ENCODE measurements around the gene TMEM82. TPM values are rescaled to one million over a fixed set of nuclear protein-coding genes. Genes with fewer than 3 reads are reported as not detected.

Gene TMEM82
- total and polyA plus RNA-seq, 5 donors from 2014 or later, result not detected

DNA sequence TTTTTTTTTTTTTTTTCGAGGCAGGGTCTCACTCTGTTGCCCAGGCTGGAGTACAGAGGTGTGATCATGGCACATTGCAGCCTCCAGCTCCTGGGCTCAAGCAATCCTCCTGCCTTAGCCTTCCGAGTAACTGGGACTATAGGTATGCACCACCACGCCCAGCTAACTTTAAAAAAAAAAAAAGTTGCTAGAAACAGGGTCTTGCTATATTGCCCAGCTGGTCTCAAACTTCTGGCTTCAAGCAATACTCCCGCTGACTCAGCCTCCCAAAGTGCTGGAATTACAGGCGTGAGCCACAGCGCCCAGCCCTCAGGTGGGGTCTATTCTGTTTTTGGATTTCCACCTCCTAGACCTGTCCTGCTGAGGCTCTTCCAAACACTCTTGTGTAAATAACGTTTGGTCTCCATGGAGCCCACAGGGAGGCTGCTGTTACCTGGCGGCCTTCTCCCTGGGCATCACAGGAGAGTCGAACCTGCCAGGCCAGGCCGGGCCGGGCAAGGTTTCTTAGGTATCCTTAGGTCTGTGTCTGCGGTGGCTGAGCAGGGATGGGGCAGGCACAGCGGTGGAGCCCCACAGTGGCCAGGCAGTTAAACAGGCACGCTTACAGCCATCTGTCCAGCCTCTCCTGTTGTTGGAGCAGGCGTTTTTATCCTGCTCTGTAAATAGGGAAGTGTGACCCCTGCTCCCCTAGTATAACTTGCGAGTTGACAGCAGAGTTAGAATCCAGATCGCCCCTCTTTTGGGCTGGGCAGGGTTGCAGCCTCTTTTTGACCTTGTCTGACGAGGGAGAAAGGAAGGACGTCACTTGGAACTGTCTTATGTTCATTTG is 39.4 kb upstream of the TMEM82 start:
- Histone ChIP-seq H3K27ac (ENCODE audit: insufficient read depth, low read length, poor library complexity, severe bottlenecking) (no peak overlapping the region), H3K27me3 (ENCODE audit: control insufficient read depth, insufficient read depth, low read length) (no peaks in the 10 kb centered on the region), H3K4me1 (ENCODE audit: control insufficient read depth, insufficient read depth, low read length, poor library complexity, severe bottlenecking) (peaks cover 1% of the 10 kb centered on the region), H3K9me3 (ENCODE audit: control insufficient read depth in 2 of 2, low read length in 2 of 2) (no peaks in the 10 kb centered on the region), H3K36me3 (ENCODE audit: control insufficient read depth, insufficient read depth, low read length) (peaks cover 3% of the 10 kb centered on the region), H3K4me3 (ENCODE audit: low read depth, low read length) (no peak overlapping the region)
- ATAC-seq (ENCODE audit: low read depth in 2 of 2) (no peak), DNase-seq (no peak)
- H3K4me1 Mint-ChIP-seq, result peaks cover 5 to 47% (median 11%) of the 10 kb centered on the region in 4 donors
- H3K27me3 Mint-ChIP-seq, result no peaks in the 10 kb centered on the region
- H3K4me3 Mint-ChIP-seq, result no peak overlapping the region
- H3K9me3 Mint-ChIP-seq, result no peaks in the 10 kb centered on the region
- H3K36me3 Mint-ChIP-seq, result peaks cover 12% of the 10 kb centered on the region
- peak overlapping the region in 1 of 3 donors; percentile 35 for H3K27ac Mint-ChIP-seq

GRCh38 chr1:15703562-15703961 is 38.7 kb upstream of the TMEM82 start:
- DNase-seq, result no peak
- no peak overlapping the region for H3K4me3 ChIP-seq (ENCODE audit: low read depth, low read length)
- no peak overlapping the region for H3K4me3 Mint-ChIP-seq
- peaks cover 5 to 43% (median 11%) of the 10 kb centered on the region in 4 donors for H3K4me1 Mint-ChIP-seq
- H3K27ac ChIP-seq (ENCODE audit: insufficient read depth, low read length, poor library complexity, severe bottlenecking), result no peak overlapping the region
- H3K27me3 ChIP-seq (ENCODE audit: control insufficient read depth, insufficient read depth, low read length), result no peaks in the 10 kb centered on the region
- peaks cover 3% of the 10 kb centered on the region for H3K36me3 ChIP-seq (ENCODE audit: control insufficient read depth, insufficient read depth, low read length)
- H3K27me3 Mint-ChIP-seq, result no peaks in the 10 kb centered on the region
- no peak for ATAC-seq (ENCODE audit: low read depth in 2 of 2)
- no peaks in the 10 kb centered on the region for H3K4me1 ChIP-seq (ENCODE audit: control insufficient read depth, insufficient read depth, low read length, poor library complexity, severe bottlenecking)
- no peaks in the 10 kb centered on the region for H3K9me3 ChIP-seq (ENCODE audit: control insufficient read depth in 2 of 2, low read length in 2 of 2)
- no peaks in the 10 kb centered on the region for H3K9me3 Mint-ChIP-seq
- peaks cover 12% of the 10 kb centered on the region for H3K36me3 Mint-ChIP-seq
- peak overlapping the region in 1 of 3 donors; percentile 35 for H3K27ac Mint-ChIP-seq

DNA sequence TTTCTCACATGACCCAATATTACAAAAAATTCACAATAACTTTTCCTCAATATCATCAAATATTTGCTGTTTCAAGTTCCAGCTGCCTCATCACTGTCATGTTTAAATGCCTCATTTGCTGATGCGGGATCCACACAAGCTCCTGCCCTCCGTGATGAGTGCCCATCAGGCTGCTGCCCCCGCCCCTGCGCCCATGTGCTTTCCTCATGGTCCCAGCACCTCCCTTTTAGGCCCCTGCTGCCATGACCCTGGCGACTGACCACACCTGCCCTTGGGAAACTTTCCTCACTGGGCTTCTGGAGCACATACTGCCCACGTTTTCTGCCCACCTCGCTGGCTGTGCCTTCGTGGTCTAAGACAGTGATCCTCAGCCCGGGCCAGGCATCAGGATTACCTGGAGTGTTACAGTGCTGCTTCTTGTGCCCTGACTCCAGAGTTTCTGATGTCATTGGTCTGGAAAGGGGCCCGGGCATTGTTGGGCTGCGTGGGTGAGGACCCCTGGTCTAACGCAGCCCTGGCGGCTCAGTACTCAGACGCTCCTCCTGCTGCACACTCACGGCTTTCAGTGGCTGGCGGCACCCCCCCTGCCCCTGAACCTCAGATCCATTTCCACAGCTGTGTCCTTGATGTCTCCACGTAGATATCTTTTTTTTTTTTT is 37.6 kb upstream of the TMEM82 start:
- peaks cover 0 to under 1% (median 0%) of the 10 kb centered on the region in 7 donors for H3K9me3 Mint-ChIP-seq
- Histone ChIP-seq H3K27me3 (ENCODE audit: control insufficient read depth, insufficient read depth, low read length) (no peaks in the 10 kb centered on the region), H3K9me3 (ENCODE audit: control insufficient read depth in 2 of 2, low read length in 2 of 2) (no peaks in the 10 kb centered on the region), H3K36me3 (ENCODE audit: control insufficient read depth, insufficient read depth, low read length) (peaks cover 3% of the 10 kb centered on the region), H3K4me3 (ENCODE audit: low read depth, low read length) (no peak overlapping the region), H3K4me1 (ENCODE audit: control insufficient read depth, insufficient read depth, low read length, poor library complexity, severe bottlenecking) (no peaks in the 10 kb centered on the region), H3K27ac (ENCODE audit: insufficient read depth, low read length, poor library complexity, severe bottlenecking) (no peak overlapping the region)
- no peak for DNase-seq
- no peaks in the 10 kb centered on the region for H3K27me3 Mint-ChIP-seq
- H3K36me3 Mint-ChIP-seq, result peaks cover 12% of the 10 kb centered on the region
- no peak overlapping the region for H3K27ac Mint-ChIP-seq
- no peak for ATAC-seq (ENCODE audit: low read depth in 2 of 2)
- no peak overlapping the region for H3K4me3 Mint-ChIP-seq
- peaks cover 5 to 42% (median 12%) of the 10 kb centered on the region in 4 donors for H3K4me1 Mint-ChIP-seq

DNA sequence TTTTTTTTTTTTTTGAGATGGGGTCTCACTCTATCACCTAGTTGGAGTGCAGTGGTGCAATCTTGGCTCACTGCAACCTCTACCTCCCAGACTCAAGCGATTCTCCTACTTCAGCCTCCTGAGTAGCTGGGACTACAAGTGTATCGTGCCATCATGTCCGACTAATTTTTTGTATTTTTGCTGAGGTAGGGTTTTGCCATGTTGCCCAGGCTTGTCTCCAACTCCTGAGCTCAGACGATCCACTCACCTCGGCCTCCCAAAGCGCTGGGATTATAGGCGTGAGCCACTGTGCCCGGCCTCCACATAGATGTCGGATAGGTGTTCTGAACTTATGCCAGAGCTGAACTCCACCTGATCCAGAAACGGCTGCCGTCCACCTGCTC is 37.1 kb upstream of the TMEM82 start:
- Mint-ChIP-seq H3K4me3 (no peak overlapping the region), H3K4me1 (peaks cover 5 to 43% (median 12%) of the 10 kb centered on the region in 4 donors), H3K27me3 (no peaks in the 10 kb centered on the region), H3K27ac (peak overlapping the region in 1 of 3 donors; percentile 92), H3K9me3 (peaks cover 0 to 1% (median 0%) of the 10 kb centered on the region in 7 donors), H3K36me3 (peaks cover 12% of the 10 kb centered on the region)
- no peak for ATAC-seq (ENCODE audit: low read depth in 2 of 2)
- H3K4me3 ChIP-seq (ENCODE audit: low read depth, low read length), result no peak overlapping the region
- H3K36me3 ChIP-seq (ENCODE audit: control insufficient read depth, insufficient read depth, low read length), result peaks cover 3% of the 10 kb centered on the region
- H3K9me3 ChIP-seq (ENCODE audit: control insufficient read depth in 2 of 2, low read length in 2 of 2), result no peaks in the 10 kb centered on the region
- H3K27me3 ChIP-seq (ENCODE audit: control insufficient read depth, insufficient read depth, low read length), result no peaks in the 10 kb centered on the region
- no peak overlapping the region for H3K27ac ChIP-seq (ENCODE audit: insufficient read depth, low read length, poor library complexity, severe bottlenecking)
- no peaks in the 10 kb centered on the region for H3K4me1 ChIP-seq (ENCODE audit: control insufficient read depth, insufficient read depth, low read length, poor library complexity, severe bottlenecking)
- no peak for DNase-seq

DNA sequence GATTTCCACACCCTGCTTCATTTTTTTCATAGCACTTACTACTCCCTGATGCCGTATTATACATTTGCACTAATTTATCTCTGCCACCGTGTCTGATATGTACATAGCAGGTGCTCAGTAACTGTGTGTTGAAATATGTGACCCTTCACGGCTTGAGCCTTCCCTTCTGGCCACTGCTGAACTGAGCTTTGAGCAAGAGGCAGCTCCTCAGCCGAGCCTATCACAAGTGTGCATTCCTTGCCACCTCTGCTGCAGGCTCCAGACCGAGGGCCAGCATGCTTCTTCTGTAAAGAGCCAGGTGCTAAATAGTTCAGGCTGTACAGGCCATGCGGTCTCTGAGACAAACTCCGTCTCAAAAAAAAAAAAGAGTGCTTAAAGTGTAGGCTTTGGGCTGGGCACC is 35.5 kb upstream of the TMEM82 start:
- peaks cover 5 to 42% (median 10%) of the 10 kb centered on the region in 4 donors for H3K4me1 Mint-ChIP-seq
- no peak for ATAC-seq (ENCODE audit: low read depth in 2 of 2)
- Histone ChIP-seq H3K4me3 (ENCODE audit: low read depth, low read length) (no peak overlapping the region), H3K36me3 (ENCODE audit: control insufficient read depth, insufficient read depth, low read length) (peaks cover 3% of the 10 kb centered on the region), H3K27ac (ENCODE audit: insufficient read depth, low read length, poor library complexity, severe bottlenecking) (no peak overlapping the region), H3K27me3 (ENCODE audit: control insufficient read depth, insufficient read depth, low read length) (no peaks in the 10 kb centered on the region), H3K4me1 (ENCODE audit: control insufficient read depth, insufficient read depth, low read length, poor library complexity, severe bottlenecking) (no peaks in the 10 kb centered on the region), H3K9me3 (ENCODE audit: control insufficient read depth in 2 of 2, low read length in 2 of 2) (no peaks in the 10 kb centered on the region)
- H3K27ac Mint-ChIP-seq, result no peak overlapping the region
- no peak for DNase-seq
- H3K9me3 Mint-ChIP-seq, result peaks cover 0 to 1% (median 0%) of the 10 kb centered on the region in 7 donors
- H3K36me3 Mint-ChIP-seq, result peaks cover 12% of the 10 kb centered on the region
- no peak overlapping the region for H3K4me3 Mint-ChIP-seq
- H3K27me3 Mint-ChIP-seq, result no peaks in the 10 kb centered on the region

- H3K9me3 Mint-ChIP-seq, result peaks cover 0 to 1% (median 0%) of the 10 kb centered on the region in 7 donors
- Histone ChIP-seq H3K36me3 (ENCODE audit: control insufficient read depth, insufficient read depth, low read length) (peaks cover 3% of the 10 kb centered on the region), H3K4me3 (ENCODE audit: low read depth, low read length) (no peak overlapping the region), H3K9me3 (ENCODE audit: control insufficient read depth in 2 of 2, low read length in 2 of 2) (no peaks in the 10 kb centered on the region), H3K27ac (ENCODE audit: insufficient read depth, low read length, poor library complexity, severe bottlenecking) (no peak overlapping the region), H3K27me3 (ENCODE audit: control insufficient read depth, insufficient read depth, low read length) (no peaks in the 10 kb centered on the region), H3K4me1 (ENCODE audit: control insufficient read depth, insufficient read depth, low read length, poor library complexity, severe bottlenecking) (no peaks in the 10 kb centered on the region)
- ATAC-seq (ENCODE audit: low read depth in 2 of 2) (no peak), DNase-seq (no peak)
- no peak overlapping the region for H3K27ac Mint-ChIP-seq
- H3K36me3 Mint-ChIP-seq, result peaks cover 12% of the 10 kb centered on the region
- no peak overlapping the region for H3K4me3 Mint-ChIP-seq
- no peaks in the 10 kb centered on the region for H3K27me3 Mint-ChIP-seq
- peaks cover 5 to 40% (median 11%) of the 10 kb centered on the region in 4 donors for H3K4me1 Mint-ChIP-seq
These were observed 34.9 kb upstream of the TMEM82 start for GRCh38 chr1:15707239-15707925.

- Mint-ChIP-seq H3K27me3 (no peaks in the 10 kb centered on the region), H3K4me1 (peaks cover 0 to 35% (median 7%) of the 10 kb centered on the region in 4 donors), H3K4me3 (no peak overlapping the region), H3K36me3 (peaks cover 9% of the 10 kb centered on the region), H3K9me3 (peaks cover 0 to 1% (median 0%) of the 10 kb centered on the region in 7 donors), H3K27ac (no peak overlapping the region)
- Histone ChIP-seq H3K27ac (ENCODE audit: insufficient read depth, low read length, poor library complexity, severe bottlenecking) (no peak overlapping the region), H3K27me3 (ENCODE audit: control insufficient read depth, insufficient read depth, low read length) (no peaks in the 10 kb centered on the region), H3K4me1 (ENCODE audit: control insufficient read depth, insufficient read depth, low read length, poor library complexity, severe bottlenecking) (no peaks in the 10 kb centered on the region), H3K9me3 (ENCODE audit: control insufficient read depth in 2 of 2, low read length in 2 of 2) (no peaks in the 10 kb centered on the region), H3K36me3 (ENCODE audit: control insufficient read depth, insufficient read depth, low read length) (peaks cover 3% of the 10 kb centered on the region), H3K4me3 (ENCODE audit: low read depth, low read length) (no peak overlapping the region)
- DNase-seq (no peak), ATAC-seq (ENCODE audit: low read depth in 2 of 2) (no peak)
These were observed 33.7 kb upstream of the TMEM82 start for GRCh38 chr1:15708486-15709137.
